ENCODE results near the gene CEP295NL.

- TF ChIP-seq, protein P1, sequence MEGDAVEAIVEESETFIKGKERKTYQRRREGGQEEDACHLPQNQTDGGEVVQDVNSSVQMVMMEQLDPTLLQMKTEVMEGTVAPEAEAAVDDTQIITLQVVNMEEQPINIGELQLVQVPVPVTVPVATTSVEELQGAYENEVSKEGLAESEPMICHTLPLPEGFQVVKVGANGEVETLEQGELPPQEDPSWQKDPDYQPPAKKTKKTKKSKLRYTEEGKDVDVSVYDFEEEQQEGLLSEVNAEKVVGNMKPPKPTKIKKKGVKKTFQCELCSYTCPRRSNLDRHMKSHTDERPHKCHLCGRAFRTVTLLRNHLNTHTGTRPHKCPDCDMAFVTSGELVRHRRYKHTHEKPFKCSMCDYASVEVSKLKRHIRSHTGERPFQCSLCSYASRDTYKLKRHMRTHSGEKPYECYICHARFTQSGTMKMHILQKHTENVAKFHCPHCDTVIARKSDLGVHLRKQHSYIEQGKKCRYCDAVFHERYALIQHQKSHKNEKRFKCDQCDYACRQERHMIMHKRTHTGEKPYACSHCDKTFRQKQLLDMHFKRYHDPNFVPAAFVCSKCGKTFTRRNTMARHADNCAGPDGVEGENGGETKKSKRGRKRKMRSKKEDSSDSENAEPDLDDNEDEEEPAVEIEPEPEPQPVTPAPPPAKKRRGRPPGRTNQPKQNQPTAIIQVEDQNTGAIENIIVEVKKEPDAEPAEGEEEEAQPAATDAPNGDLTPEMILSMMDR (IDR thresholded peaks at IDR 0.05) = no peak
- TF ChIP-seq POLR2A (IDR thresholded peaks at IDR 0.05; ENCODE audit: low read length) (no peak), EP300 (IDR thresholded peaks at IDR 0.05) (no peak), NR3C1 (IDR thresholded peaks at IDR 0.05) (no peak), RFX5 (IDR thresholded peaks at IDR 0.05) (no peak), ZFP36 (IDR thresholded peaks at IDR 0.05; ENCODE audit: borderline replicate concordance, partially characterized antibody) (no peak)
These were observed 1.4 kb upstream of the CEP295NL start for GRCh38 chr17:78904371-78904770.

Measured in A549 (cell line).